Tibial artery (tissue), 4 donors: ENCODE results near the gene VPS13A.
"Not testable (repeated sequence)": the region's sequence is repeated elsewhere in the genome, so short reads cannot be mapped to it uniquely, and the experiment has no call there.

Experiments
- DNase-seq, 2 donors: peaks; one replicate each; pipeline ENCODE4 v3.0.0-alpha.2; 2019
- H3K27ac ChIP-seq, 2 donors: fragments of 200-600 bp; sonication (generic) in 1 of 2; 1 replicate in 1 of 2; 2 replicates in 1 of 2; pipeline ENCODE4 v1.5.1; 2018 to 2019; ENCODE audit warnings: mild to moderate bottlenecking in 1 of 2
- H3K27me3 ChIP-seq, 2 donors: fragments of 200-600 bp; sonication (generic) in 1 of 2; one replicate each; pipeline versions ENCODE4 v1.5.1 to v1.6.0; 2016 to 2019
- H3K36me3 ChIP-seq, 3 donors: fragments of 200-600 bp; sonication (generic) in 2 of 3; one replicate each; pipeline ENCODE4 v1.5.1; 2016 to 2019; ENCODE audit warnings: mild to moderate bottlenecking in 2 of 3
- H3K4me1 ChIP-seq, 4 donors: fragments of 200-600 bp; sonication (generic) in 2 of 4; 1 replicate in 3 of 4; 2 replicates in 1 of 4; pipeline ENCODE4 v1.5.1; 2016 to 2019
- H3K4me3 ChIP-seq, 2 donors: fragments of 200-600 bp; sonication (generic) in 1 of 2; 1 replicate in 1 of 2; 2 replicates in 1 of 2; pipeline ENCODE4 v1.5.1; 2018 to 2019; ENCODE audit warnings: mild to moderate bottlenecking in 2 of 2
- H3K9me3 ChIP-seq, 3 donors: fragments of 200-600 bp; sonication (generic) in 1 of 3; one replicate each; pipeline ENCODE4 v1.5.1; 2016 to 2019
- CTCF ChIP-seq, 2 experiments: fragments of 200-600 bp in 1 of 2; fragments of 450-650 bp in 1 of 2; IDR thresholded peaks; one replicate each; pipeline ENCODE4 v1.5.1; 2017 to 2019; ENCODE audit warnings: antibody characterized with exemption in 2 of 2, mild to moderate bottlenecking in 1 of 2, moderate library complexity in 1 of 2
- intact Hi-C: fragments of 100-400 bp; cut with DNase I; formaldehyde crosslinking; loops from one replicate; pipeline ENCODE4 v1.15.0; 2023; ENCODE audit warnings: low total_unique reads

VPS13A gene

GRCh38 chr9:77403239-77403638 lies 225.9 kb downstream of the VPS13A start:
- Histone ChIP-seq H3K9me3 (no peaks in the 10 kb centered on the region), H3K4me3 (no peak overlapping the region), H3K27me3 (no peaks in the 10 kb centered on the region), H3K27ac (no peak overlapping the region), H3K36me3 (peaks cover 27 to 53% (median 42%) of the 10 kb centered on the region in 3 donors), H3K4me1 (peaks cover 0 to 10% (median 0%) of the 10 kb centered on the region in 4 donors)
- no peak for DNase-seq
- no peak for TF ChIP-seq CTCF (IDR thresholded peaks at IDR 0.05)
- intact Hi-C loops: no loop called here

- DNase-seq, H3K27ac ChIP-seq, H3K4me3 ChIP-seq, H3K9me3 ChIP-seq, H3K4me1 ChIP-seq, intact Hi-C loops, H3K27me3 ChIP-seq: not testable (repeated sequence)
- H3K36me3 ChIP-seq: peaks cover 35 to 60% (median 49%) of the 10 kb centered on the region in 3 donors
These were observed 231.2 kb downstream of the VPS13A start for GRCh38 chr9:77408521-77408920.

GRCh38 chr9:77417566-77417965 lies 240.2 kb downstream of the VPS13A start:
- no peak for TF ChIP-seq CTCF (IDR thresholded peaks at IDR 0.05)
- intact Hi-C loops: loop anchor here (10.0 kb wide), 1 partner anchor 797 kb away; no protein-coding TSS in a partner anchor
- DNase-seq: no peak

GRCh38 chr9:77418226-77418625 lies 240.9 kb downstream of the VPS13A start:
- H3K9me3 ChIP-seq: no peaks in the 10 kb centered on the region
- no peak overlapping the region for H3K4me3 ChIP-seq
- intact Hi-C loops: loop anchor here (10.0 kb wide), 1 partner anchor 797 kb away; no protein-coding TSS in a partner anchor
- H3K27ac ChIP-seq: no peak overlapping the region
- no peak for DNase-seq
- no peak for TF ChIP-seq CTCF (IDR thresholded peaks at IDR 0.05)
- no peaks in the 10 kb centered on the region for H3K27me3 ChIP-seq
- no peaks in the 10 kb centered on the region for H3K4me1 ChIP-seq
- peaks cover 0 to 8% (median 0%) of the 10 kb centered on the region in 3 donors for H3K36me3 ChIP-seq

More at GRCh38 chr9:77417566-77417965, 240.2 kb downstream of the VPS13A start:
- Histone ChIP-seq H3K4me3 (no peak overlapping the region), H3K36me3 (peaks cover 0 to 6% (median 0%) of the 10 kb centered on the region in 3 donors), H3K9me3 (no peaks in the 10 kb centered on the region), H3K27ac (no peak overlapping the region), H3K27me3 (no peaks in the 10 kb centered on the region), H3K4me1 (no peaks in the 10 kb centered on the region)

GRCh38 chr9:77420641-77421040 lies 243.3 kb downstream of the VPS13A start:
- H3K27me3 ChIP-seq: no peaks in the 10 kb centered on the region
- H3K4me1 ChIP-seq: no peaks in the 10 kb centered on the region
- no peak overlapping the region for H3K4me3 ChIP-seq
- peaks cover 0 to 14% (median 0%) of the 10 kb centered on the region in 3 donors for H3K36me3 ChIP-seq
- TF ChIP-seq CTCF (IDR thresholded peaks at IDR 0.05): no peak
- intact Hi-C loops: no loop called here
- H3K27ac ChIP-seq: no peak overlapping the region
- no peak for DNase-seq
- H3K9me3 ChIP-seq: no peaks in the 10 kb centered on the region

- DNase-seq: no peak
- no peak for TF ChIP-seq CTCF (IDR thresholded peaks at IDR 0.05)
- Histone ChIP-seq H3K9me3 (no peaks in the 10 kb centered on the region), H3K4me1 (no peaks in the 10 kb centered on the region), H3K27me3 (no peaks in the 10 kb centered on the region), H3K4me3 (no peak overlapping the region), H3K36me3 (peaks cover 0 to 14% (median 0%) of the 10 kb centered on the region in 3 donors), H3K27ac (no peak overlapping the region)
- intact Hi-C loops: no loop called here
These were observed 244.4 kb downstream of the VPS13A start for GRCh38 chr9:77421506-77422265.
